CD8-positive, alpha-beta memory T cell (primary cell): ENCODE measurements around the gene PIP5K1B. TPM values are rescaled to one million over a fixed set of nuclear protein-coding genes. Genes with fewer than 3 reads are reported as not detected.
A peak's percentile ranks its signal among the peaks of the same experiment; 100 is the strongest.

Experiments
- CTCF ChIA-PET: fragments of 350-600 bp; sonication (Branson Sonifier 250); formaldehyde crosslinking; loops from one replicate; lab custom pipeline; 2021; ENCODE audit warnings: antibody characterized with exemption; lab: Charles Lee
- POLR2A ChIA-PET: fragments of 350-600 bp; sonication (Branson Sonifier 250); formaldehyde crosslinking; loops from one replicate; lab custom pipeline; 2021; ENCODE audit warnings: antibody characterized with exemption; lab: Charles Lee
- DNase-seq, 5 donors: peaks; one replicate each; pipeline versions ENCODE4 v3.0.0 to v3.0.0-alpha.2; 2020 to 2022; ENCODE audit warnings: mixed read lengths in 1 of 5
- H3K27ac ChIP-seq: one replicate; pipeline ENCODE4 v1.7.0; 2013; ENCODE audit warnings: low read depth, mild to moderate bottlenecking, low read length, moderate library complexity
- H3K27me3 ChIP-seq: 2 replicates; pipeline ENCODE4 v1.7.0; 2013; ENCODE audit warnings: low read length, mild to moderate bottlenecking; ENCODE audit not compliant: insufficient read depth, poor library complexity, severe bottlenecking
- H3K36me3 ChIP-seq: 2 replicates; pipeline ENCODE4 v1.7.0; 2013; ENCODE audit warnings: mild to moderate bottlenecking, low read length, moderate library complexity; ENCODE audit not compliant: insufficient read depth
- H3K4me1 ChIP-seq: 2 replicates; pipeline ENCODE4 v1.7.0; 2013; ENCODE audit warnings: mild to moderate bottlenecking, low read length, moderate library complexity; ENCODE audit not compliant: insufficient read depth
- H3K4me3 ChIP-seq: 2 replicates; pipeline ENCODE4 v1.7.0; 2013; ENCODE audit warnings: mild to moderate bottlenecking, low read length
- H3K9me3 ChIP-seq: 2 replicates; pipeline ENCODE4 v1.7.0; 2013; ENCODE audit warnings: mild to moderate bottlenecking, low read length
- H3K27ac Mint-ChIP-seq, 8 donors: one replicate each; pipeline ENCODE4 v1.8.0; 2020 to 2021; ENCODE audit warnings: mixed read lengths in 8 of 8, mild to moderate bottlenecking in 6 of 8, inconsistent platforms in 3 of 8, moderate library complexity in 3 of 8
- H3K27me3 Mint-ChIP-seq, 2 donors: one replicate each; pipeline ENCODE4 v1.8.0; 2020 to 2021; ENCODE audit warnings: mixed read lengths in 2 of 2, mild to moderate bottlenecking in 1 of 2, moderate library complexity in 1 of 2
- H3K36me3 Mint-ChIP-seq, 3 donors: one replicate each; pipeline ENCODE4 v1.8.0; 2020 to 2021; ENCODE audit warnings: mixed read lengths in 3 of 3, inconsistent platforms in 1 of 3, mild to moderate bottlenecking in 1 of 3
- H3K4me1 Mint-ChIP-seq, 3 donors: one replicate each; pipeline ENCODE4 v1.8.0; 2020 to 2021; ENCODE audit warnings: mixed read lengths in 3 of 3, inconsistent platforms in 1 of 3, mild to moderate bottlenecking in 1 of 3
- H3K4me3 Mint-ChIP-seq, 7 donors: one replicate each; pipeline ENCODE4 v1.8.0; 2020 to 2021; ENCODE audit warnings: mixed read lengths in 7 of 7, mild to moderate bottlenecking in 6 of 7, moderate library complexity in 4 of 7, inconsistent platforms in 2 of 7
- H3K9me3 Mint-ChIP-seq, 5 donors: one replicate each; pipeline ENCODE4 v1.8.0; 2020 to 2022; ENCODE audit warnings: mixed read lengths in 5 of 5, mild to moderate bottlenecking in 3 of 5, moderate library complexity in 2 of 5, inconsistent platforms in 1 of 5
- polyA plus RNA-seq: library from polyadenylated mRNA; unstranded; fragments of 300-500 nt; fragmentation: Illumina TruSeq; gene quantifications from one replicate; pipeline ENCODE4 v1.2.3, GENCODE V29; 2021
- total RNA-seq, 2 experiments: library from RNA; stranded (reverse); gene quantifications; one replicate each; pipeline ENCODE4 v1.2.3, GENCODE V29; 2021

The PIP5K1B gene
- total and polyA plus RNA-seq, 3 experiments from 2014 or later = 3.1 TPM; not detected in 1

- no peak overlapping the region for H3K4me3 ChIP-seq
- Mint-ChIP-seq H3K9me3 (no peaks in the 10 kb centered on the region), H3K27me3 (no peaks in the 10 kb centered on the region), H3K36me3 (peaks cover 0 to 2% (median 0%) of the 10 kb centered on the region in 3 donors), H3K4me1 (peaks cover 27 to 41% (median 37%) of the 10 kb centered on the region in 3 donors), H3K4me3 (no peak overlapping the region), H3K27ac (peak overlapping the region in 3 of 8 donors; percentile 1 to 81 (median 4))
- peaks cover 35% of the 10 kb centered on the region for H3K4me1 ChIP-seq
- H3K27me3 ChIP-seq = no peaks in the 10 kb centered on the region
- no peak for DNase-seq
- no peaks in the 10 kb centered on the region for H3K36me3 ChIP-seq
- ChIA-PET CTCF (no interaction called here), POLR2A (no interaction called here)
- H3K27ac ChIP-seq = no peak overlapping the region
- H3K9me3 ChIP-seq = no peaks in the 10 kb centered on the region
Observed at GRCh38 chr9:69030851-69031645, 326.0 kb downstream of the PIP5K1B start.

- Histone ChIP-seq H3K4me1 (peaks cover 19% of the 10 kb centered on the region), H3K27me3 (no peaks in the 10 kb centered on the region), H3K27ac (no peak overlapping the region), H3K9me3 (no peaks in the 10 kb centered on the region), H3K4me3 (no peak overlapping the region), H3K36me3 (no peaks in the 10 kb centered on the region)
- ChIA-PET POLR2A (no interaction called here), CTCF (interaction anchor here (1.4 to 3.5 kb wide), 2 partner anchors 10 to 35 kb away, joined by 4 to 11 read pairs; no protein-coding TSS in a partner anchor)
- Mint-ChIP-seq H3K4me1 (peaks cover 27 to 34% (median 32%) of the 10 kb centered on the region in 3 donors), H3K27ac (peak overlapping the region in 1 of 8 donors; percentile 58), H3K9me3 (no peaks in the 10 kb centered on the region), H3K4me3 (peak overlapping the region in 6 of 7 donors; percentile 1 to 71 (median 62)), H3K36me3 (peaks cover 0 to 5% (median 0%) of the 10 kb centered on the region in 3 donors), H3K27me3 (no peaks in the 10 kb centered on the region)
- DNase-seq = no peak
Observed at GRCh38 chr9:69034071-69034470, 329.0 kb downstream of the PIP5K1B start.

GRCh38 chr9:69035438-69036308 is 330.6 kb downstream of the PIP5K1B start, which contains the start of gene FXN:
Gene FXN (plus strand): TSS chr9:69035752. CDS start chr9:69035783, 31 bp downstream.
- DNase-seq = peak; percentile 66 to 81 (median 75)
- peaks cover 18 to 23% (median 21%) of the 10 kb centered on the region in 3 donors for H3K4me1 Mint-ChIP-seq
- Histone ChIP-seq H3K27me3 (no peaks in the 10 kb centered on the region), H3K9me3 (no peaks in the 10 kb centered on the region), H3K4me3 (peak within 1 kb of the TSS; percentile 80), H3K36me3 (no peaks in the 10 kb centered on the region), H3K4me1 (peaks cover 12% of the 10 kb centered on the region), H3K27ac (peak within 1 kb of the TSS; percentile 59)
- H3K9me3 Mint-ChIP-seq = no peaks in the 10 kb centered on the region
- CTCF ChIA-PET = interaction anchor here (0.6 to 3.5 kb wide), 18 partner anchors 8 to 256 kb away, joined by 3 to 45 read pairs (median 3); no protein-coding TSS in a partner anchor
- peak within 1 kb of the TSS; percentile 89 to 97 (median 96) for H3K4me3 Mint-ChIP-seq
- H3K27me3 Mint-ChIP-seq = no peaks in the 10 kb centered on the region
- POLR2A ChIA-PET = interaction anchor here (1.0 to 1.8 kb wide), 2 partner anchors 16 to 159 kb away, joined by 3 to 4 read pairs; no protein-coding TSS in a partner anchor
- H3K36me3 Mint-ChIP-seq = peaks cover 0 to 9% (median 2%) of the 10 kb centered on the region in 3 donors
- H3K27ac Mint-ChIP-seq = peak within 1 kb of the TSS; percentile 60 to 94 (median 92)

- no peaks in the 10 kb centered on the region for H3K9me3 Mint-ChIP-seq
- ChIA-PET CTCF (interaction anchor here (1.0 to 3.5 kb wide), 8 partner anchors 8 to 158 kb away, joined by 3 to 45 read pairs (median 8); no protein-coding TSS in a partner anchor), POLR2A (interaction anchor here (1.0 to 1.8 kb wide), 2 partner anchors 17 to 159 kb away, joined by 3 to 4 read pairs; no protein-coding TSS in a partner anchor)
- peaks cover 12 to 25% (median 24%) of the 10 kb centered on the region in 3 donors for H3K4me1 Mint-ChIP-seq
- peaks cover 12% of the 10 kb centered on the region for H3K4me1 ChIP-seq
- DNase-seq = peak in 2 of 5 donors; percentile 3 to 20
- no peaks in the 10 kb centered on the region for H3K27me3 ChIP-seq
- H3K27ac Mint-ChIP-seq = peak overlapping the region; percentile 60 to 94 (median 92)
- H3K36me3 ChIP-seq = no peaks in the 10 kb centered on the region
- peaks cover 0 to 12% (median 2%) of the 10 kb centered on the region in 3 donors for H3K36me3 Mint-ChIP-seq
- no peaks in the 10 kb centered on the region for H3K9me3 ChIP-seq
- H3K4me3 ChIP-seq = peak overlapping the region; percentile 80
- H3K4me3 Mint-ChIP-seq = peak overlapping the region; percentile 89 to 97 (median 96)
- H3K27ac ChIP-seq = peak overlapping the region; percentile 59
- H3K27me3 Mint-ChIP-seq = no peaks in the 10 kb centered on the region
Observed at GRCh38 chr9:69036309-69036708, 331.3 kb downstream of the PIP5K1B start.

GRCh38 chr9:69036799-69037198 is 331.8 kb downstream of the PIP5K1B start:
- peak overlapping the region; percentile 60 to 94 (median 92) for H3K27ac Mint-ChIP-seq
- peaks cover 12% of the 10 kb centered on the region for H3K4me1 ChIP-seq
- H3K36me3 Mint-ChIP-seq = peaks cover 0 to 12% (median 2%) of the 10 kb centered on the region in 3 donors
- no peaks in the 10 kb centered on the region for H3K36me3 ChIP-seq
- ChIA-PET CTCF (interaction anchor here (1.0 to 3.5 kb wide), 7 partner anchors 12 to 157 kb away, joined by 3 to 45 read pairs (median 7); no protein-coding TSS in a partner anchor), POLR2A (interaction anchor here (1.0 to 1.8 kb wide), 2 partner anchors 17 to 158 kb away, joined by 3 to 4 read pairs; no protein-coding TSS in a partner anchor)
- H3K27ac ChIP-seq = no peak overlapping the region
- no peaks in the 10 kb centered on the region for H3K9me3 Mint-ChIP-seq
- H3K9me3 ChIP-seq = no peaks in the 10 kb centered on the region
- H3K27me3 Mint-ChIP-seq = no peaks in the 10 kb centered on the region
- H3K4me1 Mint-ChIP-seq = peaks cover 11 to 25% (median 24%) of the 10 kb centered on the region in 3 donors
- peak overlapping the region; percentile 89 to 97 (median 96) for H3K4me3 Mint-ChIP-seq
- H3K4me3 ChIP-seq = peak overlapping the region; percentile 80
- no peak for DNase-seq
- H3K27me3 ChIP-seq = no peaks in the 10 kb centered on the region

- CTCF ChIA-PET = no interaction called here
- H3K9me3 Mint-ChIP-seq = no peaks in the 10 kb centered on the region
Observed at GRCh38 chr9:69040646-69041045, 335.6 kb downstream of the PIP5K1B start.

More at GRCh38 chr9:69040646-69041045, 335.6 kb downstream of the PIP5K1B start:
- H3K27me3 ChIP-seq = no peaks in the 10 kb centered on the region
- no peaks in the 10 kb centered on the region for H3K9me3 ChIP-seq
- peaks cover 31 to 42% (median 40%) of the 10 kb centered on the region in 3 donors for H3K4me1 Mint-ChIP-seq
- H3K36me3 Mint-ChIP-seq = peaks cover 0 to 29% (median 5%) of the 10 kb centered on the region in 3 donors
- POLR2A ChIA-PET = no interaction called here
- no peak overlapping the region for H3K4me3 ChIP-seq
- no peak overlapping the region for H3K27ac ChIP-seq
- DNase-seq = no peak
- no peak overlapping the region for H3K4me3 Mint-ChIP-seq
- H3K27ac Mint-ChIP-seq = peak overlapping the region in 1 of 8 donors; percentile 61
- peaks cover 6% of the 10 kb centered on the region for H3K4me1 ChIP-seq
- no peaks in the 10 kb centered on the region for H3K36me3 ChIP-seq
- H3K27me3 Mint-ChIP-seq = no peaks in the 10 kb centered on the region
